A172 (cell line): ENCODE measurements around the gene PRR16. TPM values are rescaled to one million over a fixed set of nuclear protein-coding genes. Genes with fewer than 3 reads are reported as not detected.
A peak's percentile ranks its signal among the peaks of the same experiment; 100 is the strongest.
"Not testable (repeated sequence)": the region's sequence is repeated elsewhere in the genome, so short reads cannot be mapped to it uniquely, and the experiment has no call there.

Experiments
- DNase-seq: peaks from one replicate; pipeline ENCODE4 v3.0.0-alpha.2; 2015; ENCODE audit warnings: low spot score
- total RNA-seq: library from RNA; depleted of rRNA; stranded (reverse); fragments of >200 nt; shearing (Covaris generic); gene quantifications from 2 replicates; pipeline ENCODE4 v1.2.3, GENCODE V29; 2014

PRR16 gene
- total RNA-seq, 1 experiment from 2014 or later: 4.0 TPM

DNA sequence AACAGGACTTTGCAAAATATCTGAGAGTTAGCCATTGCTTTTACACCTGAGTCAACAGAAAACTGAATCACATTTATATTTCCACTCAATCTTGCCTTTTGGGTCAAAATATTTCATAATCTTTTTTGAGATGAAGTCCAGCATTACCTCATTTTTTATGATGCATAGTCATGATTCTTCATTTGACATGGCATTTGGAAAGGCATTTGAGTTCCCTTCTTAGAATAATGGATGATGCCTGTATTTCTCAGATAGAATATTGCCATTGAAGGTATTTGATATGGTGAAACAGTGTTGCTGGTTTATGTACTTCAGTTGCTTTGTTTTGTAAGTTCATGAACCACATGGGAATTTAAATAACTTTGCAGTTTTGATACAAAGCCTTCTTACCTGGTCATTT lies 180.4 kb downstream of the PRR16 start:
- DNase-seq: no peak

DNA sequence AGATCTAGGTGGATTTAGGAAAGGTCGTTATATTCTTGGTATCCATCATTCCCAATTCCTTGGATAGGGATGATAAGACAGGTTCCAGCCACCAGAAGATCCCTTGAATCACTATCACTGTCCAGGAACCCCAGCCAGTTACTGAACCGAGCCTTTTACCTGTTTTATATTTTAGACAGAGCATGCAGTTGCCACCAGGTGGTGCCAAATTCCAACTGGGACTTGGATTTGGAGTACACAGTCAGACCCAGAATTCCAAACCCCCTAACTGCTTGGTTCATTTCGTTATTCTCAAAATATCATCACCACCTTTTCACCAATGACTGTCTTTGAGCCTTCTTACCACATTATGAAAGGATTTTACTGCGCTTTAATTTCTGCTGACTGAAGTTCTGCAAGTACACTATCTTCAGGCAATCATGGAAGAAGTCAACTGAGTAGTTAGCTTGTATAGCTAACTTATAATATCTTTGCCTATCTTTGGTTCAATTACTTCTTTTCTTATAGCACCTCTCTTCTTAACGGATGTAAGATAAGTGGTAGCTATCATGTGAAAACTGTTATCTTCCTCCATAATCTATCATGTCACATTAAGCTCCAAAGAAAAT lies 191.8 kb downstream of the PRR16 start:
- peak; percentile 27 for DNase-seq

DNA sequence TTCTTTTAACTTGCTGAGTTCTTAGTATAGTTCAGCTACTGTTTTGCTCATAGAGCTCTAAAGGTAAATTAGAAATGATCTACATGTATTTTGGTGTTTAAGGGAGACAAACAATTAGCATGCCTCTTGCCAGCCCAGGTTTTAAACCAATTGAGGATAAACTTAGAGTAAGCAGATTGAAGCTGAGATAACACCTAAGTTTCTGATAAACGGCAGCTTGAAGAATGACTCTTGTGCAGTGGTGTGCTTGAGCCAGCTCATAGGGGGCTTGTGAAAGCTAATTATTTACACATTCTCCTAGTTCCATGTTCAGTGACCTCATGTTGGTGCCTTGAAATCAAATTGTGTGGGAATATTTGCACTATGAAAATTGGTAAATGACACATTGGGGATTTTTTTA lies 193.0 kb downstream of the PRR16 start:
- DNase-seq: no peak

DNA sequence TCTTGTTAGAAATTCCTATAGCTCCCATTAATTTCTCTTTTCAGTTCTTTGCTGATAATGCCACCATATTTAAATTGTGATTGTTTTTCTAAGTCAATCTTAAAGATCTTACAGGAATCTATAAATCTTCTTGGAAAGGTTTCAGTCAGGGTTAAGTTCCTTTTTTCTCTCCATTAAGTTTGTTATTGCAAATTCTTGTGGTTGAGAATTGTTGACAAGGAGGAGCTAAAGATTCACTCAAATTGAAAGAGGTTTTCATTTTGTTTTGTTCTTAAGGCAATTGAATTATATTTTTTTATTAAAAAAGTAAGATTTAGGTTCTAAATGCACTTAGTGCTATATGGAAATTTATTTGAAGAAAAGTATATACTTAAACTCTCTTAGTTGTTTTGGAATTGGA lies 213.4 kb downstream of the PRR16 start:
- no peak for DNase-seq

DNA sequence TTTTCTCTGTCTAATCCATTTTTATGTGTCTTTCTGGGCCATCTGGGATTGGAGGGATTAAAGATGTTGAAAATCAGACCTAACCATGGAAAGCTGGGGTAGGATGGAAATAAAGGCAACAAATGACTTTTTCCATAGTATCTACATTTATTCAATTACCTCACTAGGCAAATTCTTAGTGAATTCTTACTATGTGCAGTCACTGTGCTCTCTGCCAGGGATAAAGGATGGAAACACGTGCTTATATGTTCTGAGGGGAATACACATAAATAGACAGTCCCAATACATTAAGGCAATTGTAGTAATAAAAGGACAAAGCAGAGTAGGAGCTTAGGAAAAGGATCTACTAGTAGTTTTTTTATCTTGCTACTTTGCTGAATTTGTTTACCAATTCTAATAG lies 214.2 kb downstream of the PRR16 start:
- DNase-seq: no peak

DNA sequence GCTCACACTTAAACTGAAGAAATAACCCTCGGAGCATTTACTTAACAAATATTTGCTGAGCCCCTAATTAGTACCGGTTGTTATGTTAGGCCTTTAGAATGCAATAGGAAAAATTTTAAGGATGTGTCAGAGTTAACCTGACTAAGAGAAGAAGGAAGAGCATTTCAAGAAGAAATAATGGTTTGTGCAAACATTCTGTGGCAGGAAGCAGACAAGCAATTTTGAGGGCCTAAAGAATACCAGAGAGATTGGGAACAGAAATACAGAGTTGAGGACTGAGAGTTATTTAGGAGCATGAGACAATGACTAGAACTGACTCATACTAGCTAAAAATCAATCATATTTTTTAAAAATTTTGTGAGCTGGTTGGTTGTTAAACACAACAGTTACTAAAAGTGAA lies 218.8 kb downstream of the PRR16 start:
- DNase-seq: no peak

DNA sequence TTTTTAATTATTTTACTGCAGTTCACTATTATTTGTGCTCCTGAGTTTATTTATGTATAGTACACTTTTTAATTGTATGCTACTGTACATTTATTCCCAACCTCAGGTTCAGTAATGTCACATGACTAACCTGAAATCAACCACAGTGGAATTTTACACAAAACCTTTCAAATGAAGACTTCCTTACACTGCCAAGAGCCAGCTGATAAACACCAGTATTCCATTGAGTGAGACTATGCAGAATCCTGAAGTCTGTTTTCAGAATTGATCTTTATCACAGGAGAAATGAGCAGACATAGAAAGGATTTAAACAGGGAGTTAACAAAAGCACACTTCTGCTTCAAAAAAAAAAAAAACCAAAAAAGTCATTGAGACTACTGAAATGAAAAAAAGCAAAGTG lies 219.5 kb downstream of the PRR16 start:
- DNase-seq: no peak

DNA sequence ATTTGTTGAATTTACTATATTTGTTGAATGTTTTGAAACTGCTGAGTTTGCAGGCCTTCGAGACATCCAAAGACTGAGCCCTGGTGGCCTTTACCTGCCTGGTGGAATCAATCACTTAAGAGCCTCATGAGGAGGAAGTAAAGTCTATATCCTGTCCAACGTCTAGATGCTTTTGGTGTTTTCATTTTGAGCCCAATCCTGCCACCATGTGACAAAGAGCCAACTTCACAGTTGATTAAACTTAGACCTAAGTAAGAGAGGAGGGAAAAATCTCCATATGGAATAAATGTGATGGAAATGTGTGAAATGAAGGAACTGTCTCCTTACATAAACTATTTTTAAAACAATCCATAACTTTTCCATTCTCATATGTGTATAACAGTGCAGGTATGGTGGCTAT lies 220.1 kb downstream of the PRR16 start:
- DNase-seq: peak; percentile 11

DNA sequence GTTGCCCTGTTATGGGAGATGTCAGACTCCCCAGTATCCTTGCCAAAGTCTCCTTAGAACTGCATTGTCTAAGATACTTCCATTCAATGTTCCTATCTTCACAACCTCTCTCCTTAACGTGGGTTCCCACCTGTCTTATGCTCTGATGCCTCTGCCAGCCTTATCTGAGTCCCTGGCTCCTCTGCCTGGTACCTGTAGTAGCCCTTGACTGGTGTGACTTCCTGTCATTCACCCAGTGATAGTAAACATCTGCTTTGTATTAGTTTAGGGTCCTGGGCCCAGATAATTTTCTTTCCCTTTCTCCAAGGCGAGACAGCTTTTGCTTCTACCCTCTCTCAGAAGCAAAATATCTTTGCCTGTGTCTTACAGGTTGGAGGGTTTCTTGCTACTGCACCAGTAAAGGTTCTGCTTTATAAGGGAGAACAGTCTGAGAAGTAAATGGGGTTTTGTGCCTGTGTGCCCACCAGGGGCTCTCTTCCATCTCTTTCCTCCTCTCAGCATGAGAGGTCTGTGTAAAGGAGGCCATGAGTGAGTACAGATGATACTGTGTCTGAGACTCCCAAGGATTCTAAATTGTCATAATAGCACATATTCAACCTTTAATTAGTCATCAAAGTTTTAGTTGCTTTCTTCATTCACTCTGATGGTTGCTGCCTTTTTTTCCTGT lies 220.8 kb downstream of the PRR16 start:
- DNase-seq: no peak

DNA sequence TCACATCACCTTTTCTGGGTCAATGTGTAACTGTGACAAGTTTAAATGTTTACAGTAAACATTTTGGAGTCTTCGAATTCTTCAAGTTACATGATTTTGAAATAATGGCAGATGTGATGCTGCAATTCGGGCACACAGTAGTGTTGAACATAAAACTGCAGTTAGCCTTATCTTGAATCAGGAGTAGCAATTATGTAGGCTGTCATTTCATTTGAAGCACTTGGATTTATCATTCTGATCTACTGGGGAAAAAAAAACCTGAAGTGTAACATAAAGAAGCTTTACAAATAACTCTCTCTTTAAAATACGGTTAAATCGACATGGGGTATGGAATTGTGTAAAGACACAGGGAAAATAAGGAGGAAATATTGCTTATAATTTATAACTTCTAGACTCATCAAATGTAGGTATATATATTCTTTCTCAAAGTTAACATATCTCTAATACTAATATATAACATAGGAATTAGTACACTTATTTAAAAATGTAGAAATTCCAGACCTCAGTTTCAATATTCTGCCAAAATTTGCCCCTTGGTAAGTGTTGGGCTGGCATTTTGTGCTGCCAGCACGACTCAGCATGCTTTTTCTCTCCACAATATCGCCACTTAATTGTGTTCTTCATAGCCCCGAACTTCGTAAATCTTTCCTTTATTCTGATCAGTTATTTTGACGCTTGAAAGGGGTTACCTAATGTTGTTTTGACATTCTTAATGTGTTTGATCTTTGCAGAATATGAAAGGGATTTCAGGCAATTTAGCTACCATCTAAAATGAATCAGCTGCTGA lies 226.7 kb downstream of the PRR16 start:
- DNase-seq: peak; percentile 10

DNA sequence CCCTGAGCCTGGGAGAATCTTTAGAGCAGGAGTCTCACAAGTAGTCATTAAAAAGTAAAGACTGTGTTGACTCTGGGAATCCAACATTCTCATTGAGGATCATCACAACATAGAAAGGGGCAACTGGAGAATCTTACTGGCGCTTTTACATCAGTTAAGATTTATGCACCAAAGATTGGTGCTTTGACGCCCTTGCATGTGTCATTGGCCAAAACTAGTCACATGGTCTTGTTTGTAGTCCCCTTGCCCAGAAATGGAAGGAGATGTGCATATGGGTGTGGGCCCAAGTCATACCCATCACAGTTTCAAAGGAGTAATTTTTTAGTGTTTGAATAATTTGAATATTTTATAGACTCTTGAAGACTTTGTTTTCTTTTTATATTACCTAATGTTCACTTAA lies 228.2 kb downstream of the PRR16 start:
- no peak for DNase-seq

DNA sequence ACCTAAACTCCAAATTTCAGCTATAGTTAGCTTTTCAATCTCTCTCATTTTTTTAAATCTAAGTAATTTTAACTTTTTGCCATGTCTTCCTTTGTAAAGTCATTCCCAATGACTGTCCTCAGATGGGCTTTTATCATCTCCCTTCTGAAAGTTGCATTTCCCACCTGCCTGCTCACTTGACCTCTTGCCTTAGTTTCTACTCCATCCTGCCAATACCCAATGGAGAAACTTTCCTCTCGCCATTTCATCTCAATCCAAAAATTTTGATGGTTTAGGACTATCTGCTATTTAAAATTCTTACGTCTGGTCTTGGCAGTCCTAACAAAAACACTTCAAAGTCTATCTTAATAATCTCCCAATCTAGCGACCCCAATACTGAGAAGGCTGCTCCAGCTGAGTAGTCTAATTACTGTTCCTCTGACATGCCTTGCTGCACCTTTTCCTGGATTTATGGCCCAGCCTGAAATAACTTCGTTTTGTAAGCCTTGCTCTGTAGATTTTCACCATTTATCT lies 231.3 kb downstream of the PRR16 start:
- no peak for DNase-seq

DNA sequence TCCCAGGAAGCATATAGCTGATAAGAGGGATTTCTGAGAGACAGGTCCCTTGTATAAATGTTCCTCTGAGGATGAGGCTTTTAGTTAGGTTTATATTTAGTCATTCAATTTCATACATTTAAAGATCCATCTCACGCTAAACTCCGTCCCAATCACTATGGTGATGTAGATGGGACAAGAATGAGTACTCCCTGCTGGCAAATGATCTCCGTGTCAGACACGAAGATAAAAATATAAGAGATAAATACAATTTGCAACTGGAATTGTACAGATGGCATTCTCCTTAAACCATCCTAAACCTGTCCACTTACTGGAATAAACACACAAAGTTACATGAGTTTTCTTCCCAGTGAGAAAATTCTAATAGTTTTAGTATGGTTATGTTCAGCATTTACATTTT lies 233.0 kb downstream of the PRR16 start:
- no peak for DNase-seq

DNA sequence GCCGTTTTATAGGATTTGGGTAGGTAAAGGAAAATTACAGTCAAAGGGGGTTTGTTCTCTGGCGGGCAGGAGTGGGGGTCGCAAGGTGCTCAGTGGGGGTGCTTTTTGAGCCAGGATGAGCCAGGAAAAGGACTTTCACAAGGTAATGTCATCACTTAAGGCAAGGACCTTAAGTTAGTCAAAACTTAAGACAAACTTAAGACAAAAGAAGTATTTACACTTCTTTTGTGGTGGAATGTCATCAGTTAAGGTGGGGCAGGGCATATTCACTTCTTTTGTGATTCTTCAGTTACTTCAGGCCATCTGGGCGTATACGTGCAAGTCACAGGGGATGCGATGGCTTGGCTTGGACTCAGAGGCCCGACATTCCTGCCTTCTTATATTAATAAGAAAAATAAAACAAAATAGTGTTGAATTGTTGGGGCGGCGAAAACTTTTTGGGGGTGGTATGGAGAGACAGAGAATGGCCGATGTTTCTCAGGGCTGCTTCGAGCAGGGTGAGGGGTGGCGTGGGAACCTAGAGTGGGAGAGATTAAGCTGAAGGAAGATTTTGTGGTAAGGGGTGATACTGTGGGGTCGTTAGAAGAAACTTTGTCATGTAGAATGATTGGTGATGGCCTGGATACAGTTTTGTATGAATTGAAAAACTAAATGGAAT lies 233.7 kb downstream of the PRR16 start:
- DNase-seq: not testable (repeated sequence)

DNA sequence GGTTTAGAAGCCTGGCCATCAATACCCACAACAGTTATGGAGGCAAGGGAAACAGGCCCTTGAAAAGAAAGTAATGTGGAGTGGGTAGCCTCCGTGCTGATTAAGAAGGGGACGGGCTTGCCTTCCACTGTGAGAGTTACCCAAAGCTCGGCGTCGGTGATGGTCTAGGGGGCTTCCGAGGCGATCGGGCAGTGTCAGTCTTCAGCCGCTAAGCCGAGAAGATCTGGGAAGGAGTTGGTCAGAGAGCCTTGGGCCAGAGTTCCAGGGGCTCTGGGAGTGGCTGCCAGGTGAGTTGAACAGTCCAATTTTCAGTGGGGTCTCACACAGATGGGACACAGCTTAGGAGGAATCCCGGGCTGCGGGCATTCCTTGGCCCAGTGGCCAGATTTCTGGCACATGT lies 236.6 kb downstream of the PRR16 start:
- DNase-seq: not testable (repeated sequence)

DNA sequence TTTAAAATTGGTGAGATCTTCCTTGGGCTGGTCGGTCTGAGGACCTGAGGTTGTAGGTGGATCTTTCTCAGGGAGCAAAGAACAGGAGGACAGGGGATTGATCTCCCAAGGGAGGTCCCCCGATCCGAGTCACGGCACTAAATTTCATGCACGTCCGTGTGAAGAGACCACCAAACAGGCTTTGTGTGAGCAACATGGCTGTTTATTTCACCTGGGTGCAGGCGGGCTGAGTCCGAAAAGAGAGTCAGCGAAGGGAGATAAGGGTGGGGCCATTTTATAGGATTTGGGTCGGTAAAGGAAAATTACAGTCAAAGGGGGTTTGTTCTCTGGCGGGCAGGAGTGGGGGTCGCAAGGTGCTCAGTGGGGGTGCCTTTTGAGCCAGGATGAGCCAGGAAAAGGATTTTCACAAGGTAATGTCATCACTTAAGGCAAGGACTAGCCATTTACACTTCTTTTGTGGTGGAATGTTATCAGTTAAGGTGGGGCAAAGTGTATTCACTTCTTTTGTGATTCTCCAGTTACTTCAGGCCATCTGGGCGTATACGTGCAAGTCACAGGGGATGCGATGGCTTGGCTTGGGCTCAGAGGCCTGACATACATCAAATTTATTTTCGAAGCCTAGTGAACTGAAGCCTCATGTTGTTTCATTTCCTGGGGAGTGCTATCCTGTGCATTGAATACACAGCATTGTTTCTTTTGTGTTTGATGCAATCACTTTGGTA lies 238.9 kb downstream of the PRR16 start:
- not testable (repeated sequence) for DNase-seq

DNA sequence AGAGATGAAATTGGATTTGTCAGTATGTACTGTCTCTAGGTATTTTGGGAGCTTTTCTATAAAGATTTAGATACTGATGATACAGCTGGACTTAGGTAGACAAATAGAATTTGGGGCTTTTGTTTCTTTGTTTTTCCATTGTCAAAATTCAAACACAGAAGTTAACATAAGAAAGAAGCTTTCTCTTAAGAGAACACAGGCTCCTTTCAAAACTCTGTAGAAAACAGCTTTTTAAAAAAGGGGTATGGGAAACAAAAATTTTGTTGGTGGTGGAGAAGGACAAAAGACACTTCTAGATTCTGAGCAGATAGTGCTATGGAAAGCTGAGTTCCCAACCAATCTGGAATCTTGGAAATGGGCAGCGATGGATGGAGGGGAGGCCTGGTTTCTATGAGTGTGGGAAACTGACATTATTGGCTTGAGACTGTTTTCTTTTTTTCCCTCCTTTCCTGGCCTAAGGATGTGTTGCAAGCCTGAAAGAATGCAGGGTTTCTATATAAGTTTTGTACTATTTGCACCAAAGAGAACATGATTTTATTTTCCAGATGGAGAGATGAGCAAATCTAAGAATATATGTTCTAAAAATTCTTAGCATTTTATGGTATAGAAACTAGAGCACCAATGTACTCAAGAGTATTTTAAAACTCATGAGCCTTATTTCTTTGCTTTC lies 240.0 kb downstream of the PRR16 start:
- no peak for DNase-seq

DNA sequence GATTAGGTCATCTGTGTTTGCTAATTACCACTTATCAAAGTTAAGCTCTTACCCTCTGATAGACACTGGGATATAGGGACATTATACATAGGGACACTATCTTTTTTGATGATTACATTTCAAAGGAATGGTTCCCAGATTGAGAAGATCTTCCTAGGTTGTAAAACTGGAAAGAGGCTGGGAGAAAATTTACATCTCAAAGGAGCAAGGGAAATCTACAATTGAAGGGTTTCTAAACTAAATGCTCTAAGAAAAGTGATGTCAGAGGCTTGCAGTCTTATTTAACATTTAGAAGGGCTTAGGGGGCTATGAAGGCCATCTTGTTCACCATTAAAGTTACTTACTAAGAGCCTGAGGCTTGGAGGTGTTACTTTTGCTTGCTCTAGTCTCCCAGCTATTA lies 242.8 kb downstream of the PRR16 start:
- DNase-seq: no peak

DNA sequence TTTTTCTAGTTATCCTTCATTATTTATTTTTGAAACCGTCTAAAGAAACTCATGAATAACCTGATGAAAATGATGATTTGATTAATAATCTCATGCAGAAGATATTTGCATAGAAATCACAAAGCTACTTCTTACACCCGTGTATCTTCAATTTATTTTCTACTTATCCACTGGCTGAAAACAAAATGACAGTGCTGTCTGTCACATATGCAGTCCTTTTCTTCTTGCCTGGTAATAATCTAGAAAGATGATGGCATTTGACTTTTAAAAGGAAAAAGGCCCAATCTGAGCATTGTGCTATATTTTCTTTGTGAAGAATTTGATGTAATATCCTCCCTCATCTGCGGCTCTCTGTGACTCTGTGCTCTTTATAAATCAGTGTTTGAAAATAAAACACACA lies 253.3 kb downstream of the PRR16 start:
- no peak for DNase-seq

DNA sequence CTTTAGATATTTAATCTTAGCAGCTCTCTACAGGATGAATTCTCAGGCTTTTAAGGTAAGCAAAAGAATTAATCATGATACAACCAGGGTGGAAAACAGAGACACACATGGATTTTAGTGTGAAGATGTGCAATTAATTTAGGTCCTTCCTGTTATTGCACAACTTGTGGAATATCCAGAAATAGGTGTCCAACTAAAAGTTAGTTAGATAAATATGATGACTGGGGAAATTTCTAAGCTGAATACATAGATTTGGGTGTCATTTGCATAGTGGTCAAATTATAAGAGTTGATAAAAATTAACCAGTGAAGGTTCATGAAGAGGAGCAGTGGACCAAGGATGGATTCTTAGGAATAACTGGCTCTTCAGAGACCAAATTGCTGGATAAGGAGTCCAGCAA lies 266.1 kb downstream of the PRR16 start:
- DNase-seq: no peak

DNA sequence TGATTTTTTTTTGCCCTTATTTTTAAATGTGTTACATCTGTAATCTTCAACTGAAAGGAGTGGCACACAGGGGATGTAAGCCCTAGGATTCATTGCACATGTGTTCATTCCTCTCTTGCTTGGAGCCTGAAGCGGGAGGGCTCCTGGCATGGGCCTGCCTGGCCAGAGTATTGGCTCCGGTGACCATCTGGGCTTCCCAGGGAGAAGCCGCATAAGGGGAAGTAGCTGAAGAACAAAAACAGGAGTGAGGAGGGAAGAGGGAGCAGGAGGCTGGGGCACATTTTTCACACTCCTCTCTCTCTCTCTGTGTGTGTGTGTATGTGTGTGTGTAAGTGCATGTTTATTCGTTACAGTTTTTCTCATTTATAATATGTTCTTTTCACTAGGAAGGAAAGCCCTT lies 269.9 kb downstream of the PRR16 start:
- DNase-seq: no peak
